Measurements from ENCODE around the gene AIFM1.
"Not testable (repeated sequence)": the region's sequence is repeated elsewhere in the genome, so short reads cannot be mapped to it uniquely, and the experiment has no call there.

The AIFM1 gene

DNA sequence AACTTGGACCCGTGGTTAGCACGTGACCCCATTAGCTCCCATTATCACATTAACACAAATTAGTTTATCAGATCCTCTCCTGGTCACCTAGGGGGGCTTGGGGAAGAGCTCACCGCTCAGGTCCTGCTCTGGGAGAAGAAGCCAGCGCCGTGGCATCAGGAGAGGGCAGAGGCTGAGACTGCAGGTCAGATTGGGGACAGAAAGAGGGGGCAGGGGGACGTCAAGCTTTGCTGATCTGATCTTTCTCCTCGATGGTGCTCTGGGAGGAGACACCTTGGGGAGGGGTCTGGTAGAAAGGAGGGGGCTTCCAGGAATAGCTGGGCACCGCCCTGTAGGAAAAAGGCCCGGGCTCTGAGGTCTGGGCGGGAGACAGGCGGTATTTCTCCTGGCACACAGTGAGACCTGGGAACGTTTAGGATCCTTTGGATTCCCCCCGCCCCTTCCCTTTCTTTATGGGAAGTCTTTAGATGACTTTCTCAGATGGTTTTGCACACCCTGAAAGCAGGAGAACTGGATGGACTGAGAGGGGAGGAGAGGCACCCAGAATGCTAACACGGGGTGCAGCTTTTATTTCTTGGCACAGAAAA is 46.2 kb downstream of the AIFM1 start:
- DNase-seq (ENCODE audit: low read depth): no peak

GRCh38 chrX:130118441-130119311 is 47.0 kb downstream of the AIFM1 start:
- DNase-seq (ENCODE audit: low read depth): no peak

DNA sequence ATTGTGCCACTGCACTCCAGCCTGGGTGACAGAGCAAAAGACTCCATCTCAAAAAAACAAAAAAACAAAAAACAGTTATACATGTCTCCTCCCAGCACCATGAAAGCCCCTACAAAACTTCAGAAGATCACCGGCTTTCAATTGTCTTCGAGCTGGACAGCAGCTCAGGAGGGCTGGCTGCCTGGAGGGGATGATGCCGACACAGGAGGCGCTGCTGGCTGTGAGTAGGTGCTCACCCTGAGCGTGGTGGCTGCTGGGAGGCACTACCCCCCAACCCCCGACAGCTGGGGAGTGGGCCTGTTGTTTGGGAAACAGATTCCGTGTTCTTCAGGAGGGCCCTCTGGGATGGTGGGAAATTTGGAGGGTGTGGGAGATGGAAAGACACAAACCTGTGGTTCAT is 48.5 kb downstream of the AIFM1 start:
- no peak for DNase-seq (ENCODE audit: low read depth)

DNA sequence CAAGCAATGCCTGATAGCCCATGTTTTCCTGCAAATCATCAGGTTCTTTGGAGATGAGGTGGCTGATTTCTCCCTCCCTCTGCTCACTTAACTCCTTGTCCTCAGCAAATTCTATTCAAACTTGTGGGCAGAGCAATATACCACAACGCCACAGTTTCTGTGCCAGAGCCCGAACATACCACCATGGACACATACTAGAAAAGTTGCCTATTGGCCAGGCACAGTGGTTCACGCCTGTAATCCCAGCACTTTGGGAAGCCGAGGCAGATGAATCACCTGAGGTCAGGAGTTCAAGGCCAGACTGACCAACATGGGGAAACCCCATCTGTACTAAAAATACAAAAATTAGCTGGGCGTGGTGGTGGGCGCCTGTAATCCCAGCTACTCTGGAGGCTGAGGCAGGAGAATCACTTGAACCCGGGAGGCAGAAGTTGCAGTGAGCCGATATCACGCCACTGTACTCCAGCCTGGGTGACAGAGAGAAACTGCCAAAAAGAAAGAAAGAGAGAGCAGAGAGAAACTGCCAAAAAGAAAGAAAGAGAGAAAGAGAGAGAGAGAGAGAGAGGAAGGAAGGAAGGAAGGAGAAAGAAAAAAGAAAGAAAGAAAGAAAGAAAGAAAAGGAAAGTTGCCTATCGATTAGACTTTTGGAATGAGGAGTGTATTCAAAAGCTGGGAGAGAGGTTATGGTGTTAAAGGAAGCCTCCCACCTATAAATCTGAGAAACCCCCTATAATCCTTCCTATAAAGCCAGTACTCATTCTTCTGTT is 50.3 kb downstream of the AIFM1 start:
- not testable (repeated sequence) for DNase-seq (ENCODE audit: low read depth)

DNA sequence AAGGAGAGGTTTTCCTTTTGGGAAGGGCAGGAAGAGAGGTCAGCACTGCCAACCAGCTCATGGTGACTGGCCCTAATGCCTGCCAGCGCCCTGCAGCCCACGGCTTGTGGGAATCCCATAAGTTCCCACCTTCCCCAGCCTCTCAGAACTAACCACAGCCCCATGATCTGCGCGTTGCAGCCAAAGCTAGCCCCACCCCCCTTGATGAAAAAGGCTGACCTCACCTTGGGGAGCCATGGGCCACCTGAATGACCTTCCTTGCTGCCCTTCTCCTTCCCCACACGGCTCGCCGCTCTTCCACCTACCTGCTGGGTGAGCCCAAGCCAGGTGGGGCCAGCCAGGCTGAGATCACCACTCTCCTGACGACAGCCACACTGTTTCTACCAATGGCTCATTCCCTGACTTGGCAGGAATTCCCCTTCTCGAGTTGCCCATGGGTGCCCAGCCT is 51.5 kb downstream of the AIFM1 start:
- no peak for DNase-seq (ENCODE audit: low read depth)

GRCh38 chrX:130111220-130112154 is 54.2 kb downstream of the AIFM1 start:
- DNase-seq (ENCODE audit: low read depth): no peak

GRCh38 chrX:130110379-130111219 is 55.0 kb downstream of the AIFM1 start, which contains the start of gene ELF4:
Gene ELF4, minus strand, starts transcription at chrX:130110497. Its CDS starts 29,167 bp downstream, at chrX:130081330.
- DNase-seq (ENCODE audit: low read depth): no peak

- DNase-seq (ENCODE audit: low read depth): no peak
Observed at GRCh38 chrX:130109429-130110378, 55.9 kb downstream of the AIFM1 start.

DNA sequence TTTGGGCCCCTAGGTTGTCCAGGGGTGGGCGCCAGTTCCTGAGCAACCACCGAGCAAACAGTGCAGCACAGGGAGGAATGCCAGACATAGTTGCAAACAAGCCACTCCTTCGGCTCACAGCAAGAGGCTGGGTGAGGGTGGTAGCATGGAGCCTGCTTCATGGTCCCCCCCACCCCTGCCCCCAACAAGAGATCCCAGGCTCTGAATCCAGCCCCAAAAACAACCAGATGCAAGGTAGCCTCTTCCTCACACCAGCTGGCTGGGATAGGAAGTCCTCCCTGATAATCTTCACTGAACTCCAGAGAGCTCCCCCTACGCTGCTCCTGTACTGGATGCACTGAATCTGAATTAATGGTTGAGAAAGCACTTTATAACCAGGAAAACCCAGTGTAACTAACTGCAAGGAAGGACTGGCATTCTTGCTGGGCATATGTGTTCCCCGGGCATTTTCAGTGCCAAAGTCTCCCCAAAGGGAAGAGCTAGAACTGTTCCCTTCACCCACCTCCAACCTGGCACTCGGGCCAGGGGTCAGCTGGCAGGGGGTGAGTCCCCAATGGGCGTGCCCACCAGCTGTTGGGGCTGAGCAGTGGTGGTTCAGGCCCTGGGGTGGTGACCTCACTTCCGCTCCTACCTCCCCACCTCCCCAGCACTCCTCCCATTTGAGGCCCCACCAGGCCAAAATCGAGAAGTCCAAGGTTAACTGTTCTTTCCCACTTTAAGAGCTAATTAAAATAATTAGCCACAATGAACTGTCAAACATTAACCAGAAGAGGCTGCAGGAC is 56.8 kb downstream of the AIFM1 start:
- no peak for DNase-seq (ENCODE audit: low read depth)

GRCh38 chrX:130106071-130106470 is 59.6 kb downstream of the AIFM1 start:
- no peak for DNase-seq (ENCODE audit: low read depth)

- DNase-seq (ENCODE audit: low read depth): no peak
Observed at GRCh38 chrX:130105244-130105643, 60.4 kb downstream of the AIFM1 start.

DNA sequence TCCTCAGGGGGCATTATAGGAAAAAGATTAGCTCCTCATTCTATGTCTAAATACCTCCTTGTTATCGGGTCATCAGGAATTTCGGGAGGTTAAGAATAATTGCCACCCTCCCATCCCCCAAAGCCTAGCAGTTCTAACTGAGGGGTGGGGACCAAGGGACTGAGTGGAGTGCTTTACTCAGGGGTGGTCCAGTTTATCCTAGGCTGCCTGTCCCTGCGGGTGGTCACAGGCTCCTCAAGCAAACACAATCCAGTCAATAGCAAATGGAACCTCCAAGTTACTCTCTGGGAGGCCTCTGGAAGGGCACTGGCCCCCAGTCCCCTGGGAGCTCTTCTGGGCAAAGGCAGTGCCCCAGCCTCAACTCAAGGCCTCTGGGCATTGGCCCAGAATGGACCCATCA is 62.0 kb downstream of the AIFM1 start:
- no peak for DNase-seq (ENCODE audit: low read depth)

DNA sequence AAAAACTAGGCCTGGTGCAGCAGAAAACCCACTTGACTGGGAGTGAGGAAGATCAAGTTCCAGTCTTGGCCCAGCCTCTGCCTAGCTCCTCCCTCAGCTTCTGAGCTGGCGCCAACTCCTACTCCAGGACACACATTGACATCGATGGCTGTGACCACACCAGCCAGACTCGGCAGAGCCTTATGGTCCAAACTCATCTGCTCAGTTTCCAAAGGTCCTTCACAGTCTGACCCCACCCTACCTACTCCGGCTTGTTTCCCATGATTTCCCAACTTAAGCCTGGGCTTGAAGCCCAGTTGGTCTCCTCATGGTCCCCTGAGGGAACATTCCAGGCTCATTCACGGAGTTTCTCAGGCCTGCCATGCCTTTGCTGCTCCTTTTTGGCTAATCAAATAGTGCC is 65.5 kb downstream of the AIFM1 start:
- DNase-seq (ENCODE audit: low read depth): no peak

DNA sequence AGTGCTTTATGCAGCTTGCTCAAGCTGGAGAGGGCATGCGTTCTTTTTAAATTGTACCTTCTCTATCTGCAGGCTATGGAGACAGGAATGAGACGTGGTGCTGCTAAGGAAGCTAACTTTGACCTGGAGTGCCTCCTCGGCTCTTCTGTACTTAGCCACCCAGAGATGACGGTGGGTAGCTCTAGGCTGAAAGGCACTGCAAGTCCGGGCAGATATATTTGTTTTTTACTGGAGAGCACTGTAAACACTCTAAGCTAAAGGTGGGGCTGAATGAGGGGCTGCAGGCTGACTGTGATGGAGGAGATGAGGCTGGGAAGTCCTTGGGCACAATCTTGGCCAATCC is 67.5 kb downstream of the AIFM1 start:
- DNase-seq (ENCODE audit: low read depth): no peak

DNA sequence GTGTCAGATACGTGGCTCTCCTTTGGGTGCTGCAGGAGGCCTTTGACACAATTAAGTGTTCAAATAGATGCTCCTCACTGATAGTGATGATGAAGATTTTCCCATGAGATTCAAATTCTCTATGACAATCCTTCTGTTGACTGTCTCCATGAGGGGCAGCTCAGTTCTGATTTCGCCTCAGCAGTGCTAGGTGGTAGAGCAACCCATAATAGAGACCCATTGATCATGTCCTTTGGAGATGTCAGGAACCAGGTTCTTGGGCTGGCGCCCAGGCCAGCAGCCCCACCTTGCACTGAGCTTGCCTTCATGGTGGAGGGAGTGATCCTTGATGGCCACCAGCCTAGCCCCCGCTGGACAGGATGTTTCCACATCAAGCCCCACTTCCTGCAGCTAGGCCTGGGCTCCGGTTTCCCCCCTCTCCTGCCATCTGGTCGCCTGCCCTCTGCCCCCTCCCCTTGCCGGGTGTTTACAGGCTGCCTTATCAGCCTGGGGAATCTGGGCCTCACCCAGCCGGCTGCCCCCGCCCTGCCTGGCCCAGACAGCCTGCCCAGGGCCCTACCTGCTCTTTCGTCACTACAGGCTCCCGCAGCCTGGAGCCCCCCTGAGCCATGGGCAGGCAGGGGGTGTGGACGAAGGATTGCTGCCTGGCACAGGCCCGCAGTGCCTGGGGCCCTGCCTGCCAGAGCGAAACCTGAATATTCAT is 68.0 kb downstream of the AIFM1 start:
- DNase-seq (ENCODE audit: low read depth): no peak

- DNase-seq (ENCODE audit: low read depth): no peak
Observed at GRCh38 chrX:130095249-130096030, 70.2 kb downstream of the AIFM1 start.

- no peak for DNase-seq (ENCODE audit: low read depth)
Observed at GRCh38 chrX:130094696-130095095, 70.9 kb downstream of the AIFM1 start.
